PC-9 (cell line): ENCODE results near the gene FOS. TPM values are rescaled to one million over a fixed set of nuclear protein-coding genes. Genes with fewer than 3 reads are reported as not detected.

Source experiments
- BruUV-seq: library from RNA; stranded (reverse); fragments of 400-500 nt; replicated peaks from 2 replicates; lab custom pipeline; 2021; lab: Mats Ljungman, UMichigan
- CTCF ChIA-PET: fragments of 300-600 bp; sonication (Branson Sonifier 250); formaldehyde crosslinking; loops from one replicate; lab custom pipeline; 2022; ENCODE audit warnings: antibody characterized with exemption; lab: Charles Lee
- POLR2A ChIA-PET: fragments of 300-600 bp; sonication (Branson Sonifier 250); formaldehyde crosslinking; loops from one replicate; lab custom pipeline; 2022; ENCODE audit warnings: antibody characterized with exemption; ENCODE audit not compliant: unreplicated experiment; lab: Charles Lee
- DNase-seq, 2 experiments: peaks; one replicate each; pipeline versions ENCODE4 v3.0.0 to v3.0.0-alpha.2; 2015 to 2022; ENCODE audit warnings: mixed read lengths in 1 of 2
- H2AFZ ChIP-seq: fragments of 200-600 bp; sonication (generic); 2 replicates; pipeline ENCODE4 v1.8.1; 2017; ENCODE audit warnings: antibody characterized with exemption
- H3F3A ChIP-seq: fragments of 200-600 bp; sonication (generic); 2 replicates; pipeline ENCODE4 v1.8.1; 2017; ENCODE audit warnings: antibody characterized with exemption, mild to moderate bottlenecking, low read depth; ENCODE audit not compliant: insufficient read depth
- H3K27ac ChIP-seq: fragments of 200-600 bp; sonication (generic); 2 replicates; pipeline ENCODE4 v1.6.1; 2016; ENCODE audit warnings: mixed run types
- H3K27me3 ChIP-seq: fragments of 200-600 bp; sonication (generic); 2 replicates; pipeline ENCODE4 v1.6.1; 2016; ENCODE audit warnings: low read depth, mixed run types; ENCODE audit not compliant: insufficient read depth
- H3K36me3 ChIP-seq: fragments of 200-600 bp; sonication (generic); 2 replicates; pipeline ENCODE4 v1.6.1; 2016; ENCODE audit warnings: low read depth, mixed run types
- H3K4me1 ChIP-seq: fragments of 200-600 bp; sonication (generic); replicated peaks from 2 replicates; pipeline ENCODE4 v1.6.1; 2016; ENCODE audit warnings: mixed run types; ENCODE audit not compliant: insufficient read depth
- H3K4me2 ChIP-seq: fragments of 200-600 bp; sonication (generic); 2 replicates; pipeline ENCODE4 v1.6.1; 2017; ENCODE audit warnings: mixed run types
- H3K4me3 ChIP-seq: fragments of 200-600 bp; sonication (generic); 2 replicates; pipeline ENCODE4 v1.6.1; 2016; ENCODE audit warnings: mixed run types
- H3K79me2 ChIP-seq: fragments of 200-600 bp; sonication (generic); 2 replicates; pipeline ENCODE4 v1.6.1; 2017; ENCODE audit warnings: low read depth, mixed run types
- H3K9me2 ChIP-seq: fragments of 200-600 bp; sonication (generic); 2 replicates; pipeline ENCODE4 v1.8.1; 2017; ENCODE audit warnings: mild to moderate bottlenecking; ENCODE audit not compliant: insufficient read depth
- H3K9me3 ChIP-seq: fragments of 200-600 bp; sonication (generic); 2 replicates; pipeline ENCODE4 v1.8.1; 2016; ENCODE audit warnings: low read depth; ENCODE audit not compliant: insufficient read depth
- H4K20me1 ChIP-seq: fragments of 200-600 bp; sonication (generic); 2 replicates; pipeline ENCODE4 v1.8.1; 2017; ENCODE audit not compliant: insufficient read depth
- EZH2 ChIP-seq: fragments of 200-600 bp; sonication (generic); IDR thresholded peaks from 2 replicates; pipeline ENCODE4 v1.8.0; 2017; ENCODE audit warnings: antibody characterized with exemption, low read depth
- intact Hi-C: fragments of 100-400 bp; cut with micrococcal nuclease; formaldehyde crosslinking; loops from one replicate; pipeline ENCODE4 v1.10.0; 2022; ENCODE audit not compliant: unreplicated experiment
- total RNA-seq: library from RNA; stranded (reverse); gene quantifications from 2 replicates; pipeline ENCODE4 v1.2.3, GENCODE V29; 2021
- TF ChIP-seq, protein P1 (sequence below): fragments of 200-600 bp; sonication (generic); conservative IDR thresholded peaks from 2 replicates; pipeline ENCODE4 v1.6.1; 2017; ENCODE audit warnings: mixed run types, antibody characterized with exemption, mild to moderate bottlenecking, moderate library complexity

Gene FOS
- total RNA-seq, 1 experiment from 2014 or later: 84.6 TPM

DNA sequence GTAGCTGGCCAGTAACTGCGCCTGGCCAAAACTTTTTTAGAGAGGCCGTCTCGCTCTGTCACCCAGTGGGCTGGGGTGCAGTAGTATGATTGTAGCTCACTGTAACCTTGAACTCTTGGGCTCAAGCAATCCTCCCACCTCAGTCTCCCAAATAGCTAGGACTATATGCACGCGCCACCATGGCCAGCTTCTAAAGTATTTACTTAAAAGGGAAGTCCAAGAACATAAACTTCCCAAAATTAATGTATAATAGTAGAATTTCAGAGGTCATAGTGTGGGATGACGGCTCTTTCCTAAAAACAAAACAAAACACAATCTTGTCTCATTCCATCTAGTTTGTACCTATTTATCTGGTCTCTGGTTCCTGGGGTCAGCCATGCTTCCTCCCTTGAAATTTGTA lies 42.2 kb upstream of the FOS start:
- Histone ChIP-seq H3F3A (peaks cover 22% of the 10 kb centered on the region), H3K4me3 (no peak overlapping the region), H3K36me3 (no peaks in the 10 kb centered on the region), H3K9me2 (no peaks in the 10 kb centered on the region), H3K79me2 (no peaks in the 10 kb centered on the region), H3K9me3 (no peaks in the 10 kb centered on the region), H4K20me1 (no peaks in the 10 kb centered on the region), H3K27ac (no peak overlapping the region), H3K4me2 (no peak overlapping the region), H2AFZ (no peak overlapping the region), H3K4me1 (peaks cover 42% of the 10 kb centered on the region), H3K27me3 (no peaks in the 10 kb centered on the region)
- CTCF ChIA-PET: no interaction called here
- DNase-seq: no peak
- BruUV-seq: no TSS peak
- intact Hi-C loops: no loop called here
- POLR2A ChIA-PET: interaction anchor here (0.7 kb wide), 1 partner anchor 78 kb away, joined by 20 read pairs; no protein-coding TSS in a partner anchor
- TF ChIP-seq, protein P1, sequence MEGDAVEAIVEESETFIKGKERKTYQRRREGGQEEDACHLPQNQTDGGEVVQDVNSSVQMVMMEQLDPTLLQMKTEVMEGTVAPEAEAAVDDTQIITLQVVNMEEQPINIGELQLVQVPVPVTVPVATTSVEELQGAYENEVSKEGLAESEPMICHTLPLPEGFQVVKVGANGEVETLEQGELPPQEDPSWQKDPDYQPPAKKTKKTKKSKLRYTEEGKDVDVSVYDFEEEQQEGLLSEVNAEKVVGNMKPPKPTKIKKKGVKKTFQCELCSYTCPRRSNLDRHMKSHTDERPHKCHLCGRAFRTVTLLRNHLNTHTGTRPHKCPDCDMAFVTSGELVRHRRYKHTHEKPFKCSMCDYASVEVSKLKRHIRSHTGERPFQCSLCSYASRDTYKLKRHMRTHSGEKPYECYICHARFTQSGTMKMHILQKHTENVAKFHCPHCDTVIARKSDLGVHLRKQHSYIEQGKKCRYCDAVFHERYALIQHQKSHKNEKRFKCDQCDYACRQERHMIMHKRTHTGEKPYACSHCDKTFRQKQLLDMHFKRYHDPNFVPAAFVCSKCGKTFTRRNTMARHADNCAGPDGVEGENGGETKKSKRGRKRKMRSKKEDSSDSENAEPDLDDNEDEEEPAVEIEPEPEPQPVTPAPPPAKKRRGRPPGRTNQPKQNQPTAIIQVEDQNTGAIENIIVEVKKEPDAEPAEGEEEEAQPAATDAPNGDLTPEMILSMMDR: no peak
- no peak for TF ChIP-seq EZH2

DNA sequence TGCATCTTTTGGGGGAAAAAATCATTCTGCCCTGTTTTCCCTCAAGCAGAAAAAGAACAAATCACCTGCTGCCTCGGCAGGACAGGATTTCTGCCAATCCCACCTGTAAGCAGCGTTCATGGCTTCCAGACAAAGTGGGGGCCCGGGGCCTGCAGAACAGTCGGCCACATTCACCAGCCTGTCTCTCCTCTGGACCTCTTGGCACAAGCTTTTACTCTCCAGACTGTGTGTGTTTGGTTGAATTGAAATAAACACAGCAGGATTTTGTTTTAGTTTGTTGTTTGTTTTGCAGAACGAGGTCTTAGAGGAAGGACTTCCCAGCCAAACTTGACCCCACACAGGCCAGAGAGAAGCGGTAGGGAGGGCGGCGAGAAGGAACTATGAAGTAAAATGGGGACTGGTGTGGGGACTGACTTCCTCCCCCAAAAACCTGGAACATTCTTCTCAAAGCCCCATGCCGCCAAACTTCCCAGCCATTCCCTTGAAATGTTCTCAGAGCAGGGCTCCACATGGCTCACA lies 41.7 kb upstream of the FOS start:
- Histone ChIP-seq H3K9me3 (no peaks in the 10 kb centered on the region), H3K27me3 (no peaks in the 10 kb centered on the region), H4K20me1 (no peaks in the 10 kb centered on the region), H3K79me2 (no peaks in the 10 kb centered on the region), H3K27ac (no peak overlapping the region), H2AFZ (0 out of 2 replicates have a peak overlapping the region, but pooled peaks have one; percentile 17), H3K4me2 (no peak overlapping the region), H3K9me2 (no peaks in the 10 kb centered on the region), H3K36me3 (no peaks in the 10 kb centered on the region), H3K4me3 (no peak overlapping the region), H3F3A (peaks cover 17% of the 10 kb centered on the region), H3K4me1 (peaks cover 37% of the 10 kb centered on the region)
- ChIA-PET CTCF (no interaction called here), POLR2A (interaction anchor here (0.7 kb wide), 1 partner anchor 79 kb away, joined by 20 read pairs; no protein-coding TSS in a partner anchor)
- intact Hi-C loops: no loop called here
- no peak for DNase-seq
- TF ChIP-seq, protein P1: no peak
- no peak for TF ChIP-seq EZH2
- no TSS peak for BruUV-seq

DNA sequence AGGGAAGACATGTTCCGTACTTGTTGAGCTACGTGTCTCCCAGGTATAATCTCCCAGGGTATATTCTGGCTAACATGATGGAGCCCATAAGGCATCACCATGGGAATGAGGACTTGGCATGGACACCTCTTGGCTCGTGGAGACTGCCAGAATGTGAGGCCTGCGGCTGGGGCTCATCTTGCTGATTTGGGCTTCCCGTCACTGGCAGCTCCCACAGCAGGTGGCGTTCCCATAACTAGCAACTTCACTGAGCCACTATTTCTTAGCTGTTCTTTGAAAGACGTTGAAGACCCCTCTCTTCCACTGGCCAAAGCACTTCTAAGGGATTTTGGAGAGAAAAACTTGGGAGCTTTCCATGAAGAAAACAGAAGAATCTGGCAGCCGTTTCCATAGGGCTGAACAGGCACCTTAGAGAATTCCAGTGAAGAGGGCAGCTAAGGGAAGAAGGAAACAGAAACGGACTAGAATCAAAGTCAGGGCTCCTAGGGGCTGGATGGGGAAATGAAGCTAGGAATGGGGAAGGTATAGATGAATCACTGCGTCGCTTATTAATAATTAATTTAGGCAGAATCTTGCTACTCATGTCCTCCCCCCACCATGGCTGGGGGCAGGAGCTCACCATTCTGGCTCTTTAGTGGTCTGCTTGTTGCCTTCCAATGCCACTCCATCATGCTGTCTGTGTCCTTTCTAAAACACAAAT lies 39.7 kb upstream of the FOS start:
- Histone ChIP-seq H3K4me3 (no peak overlapping the region), H3K27ac (no peak overlapping the region), H3K79me2 (no peaks in the 10 kb centered on the region), H3K4me2 (no peak overlapping the region), H3K4me1 (peaks cover 19% of the 10 kb centered on the region), H3K36me3 (no peaks in the 10 kb centered on the region), H3F3A (peaks cover 10% of the 10 kb centered on the region; the same call in 1 of the 2 replicates), H3K27me3 (no peaks in the 10 kb centered on the region), H3K9me3 (no peaks in the 10 kb centered on the region), H2AFZ (no peak overlapping the region), H3K9me2 (no peaks in the 10 kb centered on the region), H4K20me1 (no peaks in the 10 kb centered on the region)
- DNase-seq: no peak
- ChIA-PET CTCF (no interaction called here), POLR2A (interaction anchor here (0.6 to 0.7 kb wide), 3 partner anchors 24 to 43 kb away, joined by 4 to 7 read pairs (median 5); no protein-coding TSS in a partner anchor)
- intact Hi-C loops: no loop called here
- TF ChIP-seq EZH2: no peak
- TF ChIP-seq, protein P1: no peak
- BruUV-seq: no TSS peak
